RWPE1 (cell line): ENCODE measurements around the gene ADCYAP1.

Experiments
- CTCF ChIA-PET: fragments of 350-600 bp; sonication (Branson Sonifier 250); formaldehyde crosslinking; extraction: SDS; loops from one replicate; lab custom pipeline; 2021; lab: Yijun Ruan, JAX
- POLR2A ChIA-PET: fragments of 400-600 bp; formaldehyde crosslinking; extraction: SDS; loops from one replicate; lab custom pipeline; 2020; ENCODE audit warnings: antibody characterized with exemption; ENCODE audit not compliant: low non-redundant PET; lab: Yijun Ruan, JAX
- DNase-seq: peaks from one replicate; pipeline ENCODE4 v3.0.0; 2012; ENCODE audit warnings: low spot score
- H3K27ac ChIP-seq: fragments of 450-650 bp; 2 replicates; pipeline ENCODE4 v1.5.1; 2017
- CTCF ChIP-seq: fragments of 450-650 bp; conservative IDR thresholded peaks from 2 replicates; pipeline ENCODE4 v1.5.1; 2017; ENCODE audit warnings: low read depth, mild to moderate bottlenecking

Gene ADCYAP1

DNA sequence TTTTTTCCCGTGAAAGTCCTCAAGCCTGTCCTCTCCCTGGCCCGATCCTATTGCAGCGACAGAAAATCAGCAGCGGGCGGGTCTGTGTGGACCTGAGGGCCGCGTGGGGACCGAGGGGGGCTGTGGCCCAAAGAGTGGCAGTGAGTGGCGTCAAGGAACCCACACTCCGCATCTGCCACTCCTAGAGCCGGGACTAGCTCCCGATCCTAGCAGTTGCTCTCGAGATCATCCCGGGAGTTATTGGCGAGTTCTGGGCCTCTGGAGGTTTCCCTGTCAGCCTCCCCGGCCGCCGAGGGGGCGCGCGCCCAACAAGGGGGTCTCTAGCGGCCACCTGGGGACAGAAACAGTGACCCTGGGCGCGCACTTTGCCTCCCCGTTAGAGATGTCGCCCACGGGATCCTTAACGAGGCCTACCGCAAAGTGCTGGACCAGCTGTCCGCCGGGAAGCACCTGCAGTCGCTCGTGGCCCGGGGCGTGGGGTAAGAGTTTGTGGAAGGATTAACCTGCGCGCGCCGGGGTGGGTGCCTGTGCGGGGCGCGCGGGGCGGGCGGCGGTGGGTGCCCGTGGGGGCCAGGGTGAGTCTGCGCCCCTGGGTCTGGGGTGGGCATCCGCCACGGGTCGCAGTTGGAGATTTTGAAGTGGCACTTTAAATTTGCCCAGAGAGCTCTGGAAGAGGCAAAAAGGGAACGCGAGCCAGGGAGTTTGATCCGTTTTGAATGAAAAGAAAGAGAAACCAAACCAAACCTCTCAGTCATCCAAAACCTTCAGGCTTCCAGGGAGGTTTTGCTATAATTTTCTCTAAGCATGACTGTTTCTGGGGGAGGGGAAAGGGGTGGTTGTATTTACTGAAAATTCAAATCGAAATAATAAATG, 3.5 kb downstream of the ADCYAP1 start:
- TF ChIP-seq CTCF, result no peak
- ChIA-PET POLR2A (no interaction called here), CTCF (interaction anchor here (1.2 kb wide), 1 partner anchor 53 kb away, joined by 3 read pairs; no protein-coding TSS in a partner anchor)
- no peak for DNase-seq
- no peak overlapping the region for H3K27ac ChIP-seq

DNA sequence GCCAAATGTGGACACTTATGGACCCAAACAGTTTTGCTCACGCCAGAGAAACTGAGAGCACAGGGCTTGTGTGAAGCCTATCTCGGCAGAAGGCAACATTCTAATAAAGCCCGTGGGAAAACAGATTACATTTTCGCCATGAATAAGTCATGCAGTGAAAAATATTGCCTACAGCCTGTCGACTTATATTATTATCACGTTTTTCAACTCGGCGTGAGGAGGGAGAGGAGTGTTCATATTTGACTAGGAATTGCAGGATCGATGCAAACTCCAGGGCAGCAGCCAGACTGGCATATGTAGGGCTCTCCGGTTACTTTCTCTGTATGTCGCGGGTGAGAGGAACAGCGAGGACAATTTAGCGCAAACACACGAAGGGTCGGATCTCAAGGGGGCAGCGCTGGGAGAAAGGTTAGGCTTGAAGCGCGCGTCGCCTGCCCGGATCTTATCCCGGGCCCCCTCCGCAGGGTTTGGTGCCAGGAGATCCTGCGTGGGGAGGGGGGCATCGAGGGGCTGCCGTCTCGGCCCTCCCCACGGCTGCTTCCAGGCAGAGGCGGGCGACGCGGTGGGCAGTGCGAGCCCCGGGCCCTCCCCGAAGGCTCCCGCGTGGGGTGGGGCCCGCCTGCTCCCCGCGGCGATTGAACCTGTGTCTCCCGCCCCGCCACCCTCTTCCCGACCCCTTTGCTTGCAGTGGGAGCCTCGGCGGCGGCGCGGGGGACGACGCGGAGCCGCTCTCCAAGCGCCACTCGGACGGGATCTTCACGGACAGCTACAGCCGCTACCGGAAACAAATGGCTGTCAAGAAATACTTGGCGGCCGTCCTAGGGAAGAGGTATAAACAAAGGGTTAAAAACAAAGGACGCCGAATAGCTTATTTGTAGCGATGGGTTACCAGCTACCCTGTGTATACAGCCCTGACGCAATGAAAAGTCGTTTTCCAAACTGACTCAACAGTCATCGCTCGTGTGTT, 4.4 kb downstream of the ADCYAP1 start:
- no peak overlapping the region for H3K27ac ChIP-seq
- ChIA-PET POLR2A (no interaction called here), CTCF (interaction anchor here (1.2 kb wide), 1 partner anchor 52 kb away, joined by 3 read pairs; no protein-coding TSS in a partner anchor)
- DNase-seq, result no peak
- no peak for TF ChIP-seq CTCF

GRCh38 chr18:910247-910646, 5.6 kb downstream of the ADCYAP1 start:
- ChIA-PET CTCF (interaction anchor here (0.7 kb wide), 1 partner anchor 12 kb away, joined by 3 read pairs; no protein-coding TSS in a partner anchor), POLR2A (no interaction called here)
- TF ChIP-seq CTCF, result no peak
- no peak overlapping the region for H3K27ac ChIP-seq
- DNase-seq, result no peak

DNA sequence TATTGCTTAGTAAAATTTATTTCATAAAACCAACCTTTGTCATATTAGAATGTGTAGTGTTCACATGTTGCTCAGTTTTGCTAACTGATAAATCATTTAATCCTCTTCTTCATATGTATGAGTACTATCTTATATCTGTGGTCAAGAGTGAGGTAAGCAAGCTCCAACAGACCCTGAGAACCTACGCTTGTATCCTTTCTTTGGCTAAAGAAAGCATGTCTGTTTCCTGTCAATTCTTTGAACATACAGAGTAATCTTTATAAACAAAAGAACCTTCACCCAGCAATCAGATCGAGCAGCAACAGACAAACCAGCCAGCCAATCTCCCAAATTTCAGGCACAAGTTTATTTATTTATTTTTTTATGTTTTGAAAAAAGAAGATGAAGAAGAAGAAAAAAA, 6.4 kb downstream of the ADCYAP1 start:
- TF ChIP-seq CTCF, result no peak
- POLR2A ChIA-PET, result no interaction called here
- DNase-seq, result no peak
- H3K27ac ChIP-seq, result no peak overlapping the region
- CTCF ChIA-PET, result no interaction called here

GRCh38 chr18:911486-911885, 6.8 kb downstream of the ADCYAP1 start:
- TF ChIP-seq CTCF, result no peak
- no peak overlapping the region for H3K27ac ChIP-seq
- POLR2A ChIA-PET, result no interaction called here
- DNase-seq, result no peak
- CTCF ChIA-PET, result no interaction called here

GRCh38 chr18:916562-916961, 11.9 kb downstream of the ADCYAP1 start:
- POLR2A ChIA-PET, result no interaction called here
- TF ChIP-seq CTCF, result no peak
- CTCF ChIA-PET, result no interaction called here
- no peak overlapping the region for H3K27ac ChIP-seq
- DNase-seq, result no peak
